HS-5 (cell line): Measurements from ENCODE around the gene DAGLB.
A peak's percentile ranks its signal among the peaks of the same experiment; 100 is the strongest.
"Not testable (repeated sequence)": the region's sequence is repeated elsewhere in the genome, so short reads cannot be mapped to it uniquely, and the experiment has no call there.

ENCODE experiments used
- DNase-seq: peaks from one replicate; pipeline ENCODE4 v3.0.0-alpha.2; 2012; ENCODE audit warnings: low read depth

DAGLB gene

GRCh38 chr7:6430974-6431373, 16.8 kb downstream of the DAGLB start:
- no peak for DNase-seq

- peak; percentile 48 for DNase-seq
Observed at GRCh38 chr7:6430271-6430940, 17.3 kb downstream of the DAGLB start.

- no peak for DNase-seq
Observed at GRCh38 chr7:6425948-6426347, 21.8 kb downstream of the DAGLB start.

GRCh38 chr7:6423942-6424701, 23.6 kb downstream of the DAGLB start:
- DNase-seq = no peak

- DNase-seq = no peak
Observed at GRCh38 chr7:6422926-6423632, 24.7 kb downstream of the DAGLB start.

- DNase-seq = no peak
Observed at GRCh38 chr7:6422095-6422494, 25.7 kb downstream of the DAGLB start.

- DNase-seq = no peak
Observed at GRCh38 chr7:6420680-6421079, 27.1 kb downstream of the DAGLB start.

GRCh38 chr7:6419310-6419773, 28.4 kb downstream of the DAGLB start:
- DNase-seq = no peak

GRCh38 chr7:6417408-6417807, 30.3 kb downstream of the DAGLB start:
- no peak for DNase-seq

GRCh38 chr7:6416516-6417145, 31.1 kb downstream of the DAGLB start:
- no peak for DNase-seq

- DNase-seq = no peak
Observed at GRCh38 chr7:6413637-6414036, 34.1 kb downstream of the DAGLB start.

- no peak for DNase-seq
Observed at GRCh38 chr7:6409944-6410693, 37.6 kb downstream of the DAGLB start.

- DNase-seq = no peak
Observed at GRCh38 chr7:6409091-6409490, 38.7 kb downstream of the DAGLB start.

GRCh38 chr7:6407434-6407833, 40.3 kb downstream of the DAGLB start:
- no peak for DNase-seq

GRCh38 chr7:6406121-6406520, 41.6 kb downstream of the DAGLB start:
- DNase-seq = no peak

GRCh38 chr7:6403907-6404306, 43.8 kb downstream of the DAGLB start:
- DNase-seq = no peak

- no peak for DNase-seq
Observed at GRCh38 chr7:6402741-6403140, 45.0 kb downstream of the DAGLB start.

- DNase-seq = no peak
Observed at GRCh38 chr7:6402041-6402440, 45.7 kb downstream of the DAGLB start.

- DNase-seq = no peak
Observed at GRCh38 chr7:6401536-6401935, 46.2 kb downstream of the DAGLB start.

- DNase-seq = not testable (repeated sequence)
Observed at GRCh38 chr7:6400243-6401105, 47.3 kb downstream of the DAGLB start.

- DNase-seq = no peak
Observed at GRCh38 chr7:6399351-6399750, 48.4 kb downstream of the DAGLB start.
